ENCODE data around the gene NAALAD2. TPM values are rescaled to one million over a fixed set of nuclear protein-coding genes. Genes with fewer than 3 reads are reported as not detected.

The NAALAD2 gene
- polyA plus RNA-seq, 3 donors, result not detected

- H3K27ac ChIP-seq (ENCODE audit: low read depth in 1 of 2, low read length in 2 of 2), result no peak overlapping the region
- TF ChIP-seq, protein P1, sequence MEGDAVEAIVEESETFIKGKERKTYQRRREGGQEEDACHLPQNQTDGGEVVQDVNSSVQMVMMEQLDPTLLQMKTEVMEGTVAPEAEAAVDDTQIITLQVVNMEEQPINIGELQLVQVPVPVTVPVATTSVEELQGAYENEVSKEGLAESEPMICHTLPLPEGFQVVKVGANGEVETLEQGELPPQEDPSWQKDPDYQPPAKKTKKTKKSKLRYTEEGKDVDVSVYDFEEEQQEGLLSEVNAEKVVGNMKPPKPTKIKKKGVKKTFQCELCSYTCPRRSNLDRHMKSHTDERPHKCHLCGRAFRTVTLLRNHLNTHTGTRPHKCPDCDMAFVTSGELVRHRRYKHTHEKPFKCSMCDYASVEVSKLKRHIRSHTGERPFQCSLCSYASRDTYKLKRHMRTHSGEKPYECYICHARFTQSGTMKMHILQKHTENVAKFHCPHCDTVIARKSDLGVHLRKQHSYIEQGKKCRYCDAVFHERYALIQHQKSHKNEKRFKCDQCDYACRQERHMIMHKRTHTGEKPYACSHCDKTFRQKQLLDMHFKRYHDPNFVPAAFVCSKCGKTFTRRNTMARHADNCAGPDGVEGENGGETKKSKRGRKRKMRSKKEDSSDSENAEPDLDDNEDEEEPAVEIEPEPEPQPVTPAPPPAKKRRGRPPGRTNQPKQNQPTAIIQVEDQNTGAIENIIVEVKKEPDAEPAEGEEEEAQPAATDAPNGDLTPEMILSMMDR (IDR thresholded peaks at IDR 0.05), result peak; percentile 24
- H3K4me2 ChIP-seq (replicated peaks; ENCODE audit: extremely low read depth, low read length, poor library complexity, severe bottlenecking), result no peak overlapping the region
- H3K4me1 ChIP-seq (ENCODE audit: control insufficient read depth in 1 of 2, insufficient read depth in 2 of 2, low read length in 2 of 2), result no peaks in the 10 kb centered on the region
- H3K9me3 ChIP-seq (replicated peaks in 1 of 2; ENCODE audit: control insufficient read depth in 1 of 2, insufficient read depth in 1 of 2, low read length in 2 of 2), result no peaks in the 10 kb centered on the region
- H2AFZ ChIP-seq (ENCODE audit: insufficient read depth, low read depth, low read length, poor library complexity, severe bottlenecking), result no peak overlapping the region
- Mint-ChIP-seq H3K36me3 (no peaks in the 10 kb centered on the region), H3K27me3 (ENCODE audit: low read depth in 3 of 3) (peaks cover 0 to 5% (median 3%) of the 10 kb centered on the region in 3 donors), H3K9me3 (no peaks in the 10 kb centered on the region), H3K4me3 (no peak overlapping the region), H3K4me1 (no peaks in the 10 kb centered on the region), H3K27ac (no peak overlapping the region)
- H4K20me1 ChIP-seq (ENCODE audit: insufficient read depth, low read length), result no peaks in the 10 kb centered on the region
- WGBS (ENCODE audit: insufficient coverage), result no CpG with 5 or more reads among the region's 2 CpGs
- no peaks in the 10 kb centered on the region for H3K79me2 ChIP-seq (ENCODE audit: insufficient read depth, low read length)
- intact Hi-C loops (cut with micrococcal nuclease), result no loop called here
- no peak overlapping the region for H3K9ac ChIP-seq (ENCODE audit: insufficient read depth, low read length, poor library complexity, severe bottlenecking)
- DNase-seq, result no peak
- no peaks in the 10 kb centered on the region for H3K27me3 ChIP-seq (ENCODE audit: control insufficient read depth in 2 of 2, insufficient read depth in 2 of 2, low read length in 2 of 2)
- no peak overlapping the region for H3K4me3 ChIP-seq (replicated peaks in 1 of 3; ENCODE audit: low read depth in 2 of 3, low read length in 3 of 3)
- no peaks in the 10 kb centered on the region for H3K36me3 ChIP-seq (replicated peaks in 1 of 2; ENCODE audit: control insufficient read depth in 1 of 2, insufficient read depth in 2 of 2, low read length in 2 of 2)
Observed at GRCh38 chr11:90113541-90113940, 20.9 kb upstream of the NAALAD2 start.

DNA sequence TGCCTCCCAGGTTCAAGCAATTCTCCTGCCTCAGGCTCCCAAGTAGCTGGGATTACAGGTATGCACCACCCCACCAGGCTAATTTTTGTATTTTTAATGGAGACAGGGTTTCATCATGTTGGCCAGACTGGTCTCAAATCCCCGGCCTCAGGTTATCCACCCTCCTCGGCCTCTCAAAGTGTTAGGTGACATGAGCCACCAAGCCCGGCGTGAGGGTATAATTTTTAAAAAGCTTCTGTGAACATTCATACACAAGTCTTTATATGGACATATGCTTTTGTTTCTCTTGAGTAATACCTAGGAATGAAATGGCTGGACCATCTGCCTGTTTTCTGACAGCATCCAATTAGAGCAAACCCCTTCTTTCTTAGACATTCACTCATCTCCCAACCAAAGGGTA, 14.3 kb upstream of the NAALAD2 start:
- WGBS (ENCODE audit: insufficient coverage), result no CpG with 5 or more reads among the region's 4 CpGs
- H3K4me1 ChIP-seq (ENCODE audit: control insufficient read depth in 1 of 2, insufficient read depth in 2 of 2, low read length in 2 of 2), result no peaks in the 10 kb centered on the region
- TF ChIP-seq, protein P1 (IDR thresholded peaks at IDR 0.05), result no peak
- intact Hi-C loops (cut with micrococcal nuclease), result no loop called here
- no peaks in the 10 kb centered on the region for H3K79me2 ChIP-seq (ENCODE audit: insufficient read depth, low read length)
- no peak overlapping the region for H3K27ac ChIP-seq (ENCODE audit: low read depth in 1 of 2, low read length in 2 of 2)
- Mint-ChIP-seq H3K4me3 (no peak overlapping the region), H3K36me3 (no peaks in the 10 kb centered on the region), H3K27me3 (ENCODE audit: low read depth in 3 of 3) (peaks cover 0 to 5% (median 0%) of the 10 kb centered on the region in 3 donors), H3K27ac (no peak overlapping the region), H3K4me1 (no peaks in the 10 kb centered on the region), H3K9me3 (peaks cover 0 to 3% (median 0%) of the 10 kb centered on the region in 7 donors)
- no peaks in the 10 kb centered on the region for H4K20me1 ChIP-seq (ENCODE audit: insufficient read depth, low read length)
- DNase-seq, result no peak
- H3K27me3 ChIP-seq (ENCODE audit: control insufficient read depth in 2 of 2, insufficient read depth in 2 of 2, low read length in 2 of 2), result no peaks in the 10 kb centered on the region
- no peak overlapping the region for H3K4me2 ChIP-seq (replicated peaks; ENCODE audit: extremely low read depth, low read length, poor library complexity, severe bottlenecking)
- H3K9me3 ChIP-seq (replicated peaks in 1 of 2; ENCODE audit: control insufficient read depth in 1 of 2, insufficient read depth in 1 of 2, low read length in 2 of 2), result no peaks in the 10 kb centered on the region
- no peak overlapping the region for H3K4me3 ChIP-seq (replicated peaks in 1 of 3; ENCODE audit: low read depth in 2 of 3, low read length in 3 of 3)
- no peak overlapping the region for H3K9ac ChIP-seq (ENCODE audit: insufficient read depth, low read length, poor library complexity, severe bottlenecking)
- no peaks in the 10 kb centered on the region for H3K36me3 ChIP-seq (replicated peaks in 1 of 2; ENCODE audit: control insufficient read depth in 1 of 2, insufficient read depth in 2 of 2, low read length in 2 of 2)
- no peak overlapping the region for H2AFZ ChIP-seq (ENCODE audit: insufficient read depth, low read depth, low read length, poor library complexity, severe bottlenecking)
